GM21390 (cell line): ENCODE data around the gene NEUROD6.

ENCODE experiments used
- ATAC-seq: cut with Tn5 transposase; IDR thresholded peaks from one replicate; pipeline ENCODE4 v1.9.1; 2021; ENCODE audit not compliant: unreplicated experiment

Gene NEUROD6

GRCh38 chr7:31335161-31335856 is 5.2 kb downstream of the NEUROD6 start:
- no peak for ATAC-seq

- no peak for ATAC-seq
Observed at GRCh38 chr7:31333291-31333690, 7.2 kb downstream of the NEUROD6 start.

GRCh38 chr7:31327071-31327470 is 13.5 kb downstream of the NEUROD6 start:
- ATAC-seq: no peak

- ATAC-seq: no peak
Observed at GRCh38 chr7:31326416-31326815, 14.1 kb downstream of the NEUROD6 start.

GRCh38 chr7:31323101-31323500 is 17.4 kb downstream of the NEUROD6 start:
- ATAC-seq: no peak

- ATAC-seq: no peak
Observed at GRCh38 chr7:31320675-31321074, 19.9 kb downstream of the NEUROD6 start.

- no peak for ATAC-seq
Observed at GRCh38 chr7:31318313-31318712, 22.2 kb downstream of the NEUROD6 start.

- no peak for ATAC-seq
Observed at GRCh38 chr7:31316876-31317275, 23.6 kb downstream of the NEUROD6 start.

GRCh38 chr7:31315758-31316157 is 24.8 kb downstream of the NEUROD6 start:
- no peak for ATAC-seq

- no peak for ATAC-seq
Observed at GRCh38 chr7:31314781-31315180, 25.7 kb downstream of the NEUROD6 start.

GRCh38 chr7:31312889-31313288 is 27.6 kb downstream of the NEUROD6 start:
- ATAC-seq: no peak

- ATAC-seq: no peak
Observed at GRCh38 chr7:31311552-31311951, 29.0 kb downstream of the NEUROD6 start.

- ATAC-seq: no peak
Observed at GRCh38 chr7:31310321-31310935, 30.1 kb downstream of the NEUROD6 start.

- ATAC-seq: no peak
Observed at GRCh38 chr7:31309407-31309806, 31.1 kb downstream of the NEUROD6 start.

GRCh38 chr7:31308652-31309051 is 31.9 kb downstream of the NEUROD6 start:
- ATAC-seq: no peak

GRCh38 chr7:31307972-31308371 is 32.6 kb downstream of the NEUROD6 start:
- ATAC-seq: no peak

GRCh38 chr7:31305260-31305659 is 35.3 kb downstream of the NEUROD6 start:
- no peak for ATAC-seq

- ATAC-seq: no peak
Observed at GRCh38 chr7:31304446-31304845, 36.1 kb downstream of the NEUROD6 start.

GRCh38 chr7:31302356-31302755 is 38.2 kb downstream of the NEUROD6 start:
- ATAC-seq: no peak

GRCh38 chr7:31299336-31299735 is 41.2 kb downstream of the NEUROD6 start:
- no peak for ATAC-seq

- no peak for ATAC-seq
Observed at GRCh38 chr7:31290601-31291000, 49.9 kb downstream of the NEUROD6 start.
